ENCODE results near the gene WWOX. TPM values are rescaled to one million over a fixed set of nuclear protein-coding genes. Genes with fewer than 3 reads are reported as not detected.

Gene WWOX
- total and polyA plus RNA-seq, 2 of the 8 experiments (the other 6 are each of a cell fraction or from before 2014, with no cell fraction given): 5.4 to 16.7 TPM

GRCh38 chr16:79061181-79061580 is 961.7 kb downstream of the WWOX start:
- no peak overlapping the region for H3K14ac ChIP-seq (ENCODE audit: insufficient read length)
- H3K56ac ChIP-seq (replicated peaks; ENCODE audit: insufficient read length, low read depth, low read length): no peak overlapping the region
- H4K8ac ChIP-seq (ENCODE audit: extremely low read depth, insufficient read depth, low read length): no peak overlapping the region
- DNase-seq (ENCODE audit: low read depth in 1 of 2, low spot score in 2 of 2) (no peak), FAIRE-seq (no peak)
- no peaks in the 10 kb centered on the region for H4K20me1 ChIP-seq (replicated peaks in 1 of 2; ENCODE audit: control insufficient read depth in 1 of 2, insufficient read depth in 2 of 2, low read length in 2 of 2)
- no peak overlapping the region for H3K23ac ChIP-seq (ENCODE audit: insufficient read length)
- no peak overlapping the region for H2BK20ac ChIP-seq (ENCODE audit: low read length)
- 85% methylated on average over 6 of the region's 6 CpGs; no CpG with 5 or more reads in 1 of the 2 experiments for WGBS, 2 experiments (ENCODE audit: extremely low coverage in 1 of 2, insufficient coverage in 1 of 2, insufficient read length in 1 of 2, insufficient replicate concordance in 2 of 2, low coverage in 1 of 2, low lambda C conversion rate in 2 of 2, missing lambda C conversion rate in 1 of 2)
- no peaks in the 10 kb centered on the region for H3K36me3 ChIP-seq (ENCODE audit: control insufficient read depth in 2 of 4, insufficient read depth in 4 of 4, low read length in 3 of 4)
- H2BK5ac ChIP-seq (ENCODE audit: low read depth, low read length): no peak overlapping the region
- H3K4me1 ChIP-seq (replicated peaks in 1 of 4; ENCODE audit: control insufficient read depth in 3 of 4, insufficient read depth in 4 of 4, low read length in 3 of 4): peaks cover 0 to 2% (median 0%) of the 10 kb centered on the region in 4 experiments; a peak in 1 of 7 replicates
- H2BK12ac ChIP-seq (ENCODE audit: low read depth, low read length): no peak overlapping the region
- H3K79me2 ChIP-seq (ENCODE audit: control insufficient read depth in 1 of 2, insufficient read depth in 2 of 2, low read length in 2 of 2): no peaks in the 10 kb centered on the region
- no peak overlapping the region for H4K91ac ChIP-seq (replicated peaks; ENCODE audit: insufficient read length, low read length)
- no peak overlapping the region for H3K4me3 ChIP-seq (ENCODE audit: extremely low read depth in 1 of 4, insufficient read depth in 2 of 4, low read depth in 3 of 4, low read length in 4 of 4)
- H3K23me2 ChIP-seq (ENCODE audit: low read depth, low read length): no peaks in the 10 kb centered on the region
- no peak overlapping the region for H3K9ac ChIP-seq (replicated peaks in 1 of 4; ENCODE audit: extremely low read depth in 1 of 4, low read depth in 3 of 4, low read length in 3 of 4)
- no peak overlapping the region for H2BK120ac ChIP-seq (replicated peaks; ENCODE audit: low read depth, low read length)
- no peak overlapping the region for H3K4ac ChIP-seq (replicated peaks; ENCODE audit: insufficient read length, low read depth, low read length)
- H3K9me3 ChIP-seq (ENCODE audit: insufficient read depth in 2 of 2, low read depth in 1 of 2, low read length in 1 of 2): no peaks in the 10 kb centered on the region
- CTCF ChIA-PET (ENCODE audit: partially characterized antibody): interaction anchor here (1.3 to 5.4 kb wide), 3 partner anchors 13 to 100 kb away, joined by 3 to 26 read pairs (median 3); no protein-coding TSS in a partner anchor
- no peaks in the 10 kb centered on the region; a peak in 1 of 7 replicates for H3K27me3 ChIP-seq (replicated peaks in 1 of 4; ENCODE audit: control insufficient read depth in 3 of 4, extremely low read depth in 1 of 4, insufficient read depth in 3 of 4, low read length in 3 of 4)
- no peaks in the 10 kb centered on the region for H3K79me1 ChIP-seq (ENCODE audit: low read depth, low read length)
- no peak overlapping the region for H3K18ac ChIP-seq (ENCODE audit: extremely low read depth, low read length)
- no peak overlapping the region for H2BK15ac ChIP-seq (ENCODE audit: low read length)
- no peak overlapping the region for H2AFZ ChIP-seq (ENCODE audit: low read length)
- no peak overlapping the region for H3K27ac ChIP-seq (ENCODE audit: low read depth, low read length)
- POLR2A ChIA-PET (ENCODE audit: partially characterized antibody): no interaction called here
- no peak overlapping the region for H2AK5ac ChIP-seq (ENCODE audit: low read depth, low read length)
- H3K4me2 ChIP-seq (ENCODE audit: insufficient read depth in 1 of 2, low read depth in 2 of 2, low read length in 2 of 2): no peak overlapping the region
- H4K5ac ChIP-seq (ENCODE audit: insufficient read length, low read depth, low read length): no peak overlapping the region
- TF ChIP-seq MAFK (IDR thresholded peaks at IDR 0.05; ENCODE audit: low read depth, low read length) (no peak), TBP (IDR thresholded peaks at IDR 0.05; ENCODE audit: low read depth, low read length) (no peak), PHF8 (conservative IDR thresholded peaks at IDR 0.05; ENCODE audit: low read depth, low read length) (no peak), RXRA (IDR thresholded peaks at IDR 0.05; ENCODE audit: insufficient read depth, low read depth, low read length) (no peak)

Measured in H1 (cell line).